Measurements from ENCODE around the gene RUNDC1. TPM values are rescaled to one million over a fixed set of nuclear protein-coding genes. Genes with fewer than 3 reads are reported as not detected.
A peak's percentile ranks its signal among the peaks of the same experiment; 100 is the strongest.
"Not testable (repeated sequence)": the region's sequence is repeated elsewhere in the genome, so short reads cannot be mapped to it uniquely, and the experiment has no call there.

Gene RUNDC1
- polyA plus RNA-seq (ENCODE audit: insufficient read length), result 8.1 TPM

- DNase-seq (ENCODE audit: low read depth), result no peak
These were observed at the start of gene RUNDC1 for GRCh38 chr17:42980274-42980765. RUNDC1 (plus strand) TSS chr17:42980565; CDS start chr17:42980577, 12 bp downstream.

GRCh38 chr17:42937712-42938596 is 42.4 kb upstream of the RUNDC1 start:
- no peak for DNase-seq (ENCODE audit: low read depth)

- no peak for DNase-seq (ENCODE audit: low read depth)
These were observed 36.2 kb upstream of the RUNDC1 start for GRCh38 chr17:42944211-42944610.

DNA sequence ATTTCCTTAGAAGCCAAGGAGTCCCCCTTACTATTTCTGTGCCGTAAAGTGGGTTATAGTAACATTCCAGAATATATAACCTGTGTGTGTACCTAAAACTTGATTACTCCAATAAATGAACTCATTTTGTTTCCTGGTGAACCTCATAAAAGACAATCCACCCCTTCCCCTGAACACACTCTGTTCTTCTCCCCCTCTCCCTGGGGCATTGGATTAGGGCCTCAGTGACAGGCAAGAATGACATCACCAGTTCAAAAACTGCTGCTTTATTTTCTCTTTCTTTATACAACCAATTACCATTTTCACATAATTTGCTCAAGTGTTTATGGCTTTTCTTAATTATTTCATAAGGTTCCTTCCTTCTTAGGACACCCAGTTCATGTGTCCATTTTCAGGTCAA is 33.6 kb upstream of the RUNDC1 start:
- no peak for DNase-seq (ENCODE audit: low read depth)

DNA sequence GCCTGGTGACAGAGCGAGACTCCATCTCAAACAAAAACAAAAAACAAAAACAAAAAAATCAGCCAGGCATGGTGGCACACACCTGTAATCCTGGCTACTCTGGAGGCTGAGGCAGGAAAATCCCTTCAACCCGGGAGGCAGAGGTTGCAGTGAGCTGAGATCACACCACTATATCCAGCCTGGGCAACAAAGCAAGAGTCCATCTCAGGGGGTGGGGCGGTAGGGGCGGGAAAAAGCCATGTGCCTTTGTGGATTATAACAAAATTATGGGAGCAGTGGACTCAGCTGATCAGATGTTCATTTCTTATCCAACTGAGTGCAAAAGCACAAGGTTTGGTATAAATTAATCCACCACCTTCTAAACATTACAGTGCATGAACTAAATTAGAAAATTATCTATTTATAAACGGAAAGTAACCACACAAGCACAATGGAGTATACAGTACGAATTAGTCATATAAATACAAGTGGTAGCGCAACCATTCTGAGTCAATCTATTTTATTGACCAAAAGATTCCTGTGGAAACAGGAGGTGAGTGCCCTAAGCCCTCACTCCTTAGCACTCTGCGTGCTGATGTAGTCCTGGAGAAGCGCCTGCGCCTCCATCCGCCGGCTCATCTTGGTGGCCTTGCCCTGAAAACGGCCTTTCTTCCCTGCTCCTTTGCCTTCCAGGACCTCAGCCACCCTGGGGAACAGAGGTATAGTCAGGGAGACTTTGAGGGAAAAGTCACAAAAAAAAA is 30.2 kb upstream of the RUNDC1 start:
- DNase-seq (ENCODE audit: low read depth), result no peak

- no peak for DNase-seq (ENCODE audit: low read depth)
These were observed 26.7 kb upstream of the RUNDC1 start for GRCh38 chr17:42953669-42954068.

- DNase-seq (ENCODE audit: low read depth), result peak; percentile 84
These were observed 16.0 kb upstream of the RUNDC1 start, which contains the start of gene AARSD1 for GRCh38 chr17:42964161-42964932. AARSD1 (minus strand) TSS chr17:42964454; CDS start chr17:42964440, 14 bp downstream.

- no peak for DNase-seq (ENCODE audit: low read depth)
These were observed 12.4 kb upstream of the RUNDC1 start for GRCh38 chr17:42967925-42968324.

DNA sequence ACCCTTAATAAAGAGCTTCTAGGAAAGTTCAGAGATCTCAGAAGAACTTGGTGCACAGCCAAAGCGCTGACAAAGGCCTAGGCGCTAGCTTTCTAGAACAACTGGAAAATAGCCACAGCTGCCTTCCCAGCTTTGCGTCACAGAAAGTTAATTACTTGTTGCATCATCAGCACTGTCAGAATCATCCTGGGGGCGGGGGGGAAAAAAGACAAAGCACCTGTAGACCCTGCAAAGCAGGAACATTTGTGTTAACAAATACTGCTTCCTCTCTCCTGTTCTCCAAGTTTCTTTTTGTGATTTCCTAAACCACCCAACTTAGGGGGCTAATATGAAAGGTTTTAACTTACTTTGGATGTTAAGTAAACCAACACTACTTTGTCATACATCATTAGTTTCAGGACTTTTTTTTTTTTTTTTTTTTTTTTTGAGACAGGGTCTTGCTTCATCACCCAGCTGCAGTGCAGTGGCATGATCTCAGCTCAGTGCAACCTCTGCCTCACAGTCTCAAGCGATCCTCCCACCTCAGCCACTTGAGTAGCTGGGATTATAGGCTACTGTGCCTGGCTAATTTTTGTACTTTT is 11.3 kb upstream of the RUNDC1 start:
- no peak for DNase-seq (ENCODE audit: low read depth)

- DNase-seq (ENCODE audit: low read depth), result no peak
These were observed 8.8 kb upstream of the RUNDC1 start for GRCh38 chr17:42971589-42971988.

DNA sequence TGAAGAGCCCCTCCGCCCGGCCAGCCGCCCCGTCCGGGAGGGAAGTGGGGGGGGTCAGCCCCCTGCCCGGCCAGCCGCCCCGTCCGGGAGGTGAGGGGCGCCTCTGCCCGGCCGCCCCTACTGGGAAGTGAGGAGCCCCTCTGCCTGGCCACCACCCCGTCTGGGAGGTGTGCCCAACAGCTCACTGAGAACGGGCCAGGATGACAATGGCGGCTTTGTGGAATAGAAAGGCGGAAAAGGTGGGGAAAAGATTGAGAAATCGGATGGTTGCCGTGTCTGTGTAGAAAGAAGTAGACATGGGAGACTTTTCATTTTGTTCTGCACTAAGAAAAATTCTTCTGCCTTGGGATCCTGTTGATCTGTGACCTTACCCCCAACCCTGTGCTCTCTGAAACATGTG is 7.0 kb upstream of the RUNDC1 start:
- not testable (repeated sequence) for DNase-seq (ENCODE audit: low read depth)

GRCh38 chr17:42975265-42975664 is 5.1 kb upstream of the RUNDC1 start:
- no peak for DNase-seq (ENCODE audit: low read depth)

DNA sequence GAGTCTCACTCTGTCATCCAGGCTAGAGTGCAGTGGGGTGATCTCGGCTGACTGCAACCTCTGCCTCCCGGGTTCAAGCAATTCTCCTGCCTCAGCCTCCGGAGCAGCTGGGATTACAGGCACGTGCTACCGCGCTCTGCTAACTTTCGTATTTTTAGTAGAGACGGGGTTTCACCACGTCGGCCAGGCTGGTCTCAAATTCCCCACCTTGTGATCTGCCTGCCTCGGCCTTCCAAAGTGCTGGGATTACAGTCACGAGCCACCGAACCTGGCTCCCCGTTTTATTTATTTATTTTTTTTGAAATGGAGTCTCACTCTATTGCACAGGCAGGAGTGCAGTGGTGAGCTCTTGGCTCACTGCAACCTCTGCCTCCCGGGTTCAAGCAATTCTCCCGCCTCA is 4.7 kb upstream of the RUNDC1 start:
- DNase-seq (ENCODE audit: low read depth), result not testable (repeated sequence)

GRCh38 chr17:42979511-42980273 is 673 bp upstream of the RUNDC1 start, which contains the start of gene PTGES3L:
PTGES3L (minus strand) TSS chr17:42980080; CDS start chr17:42980053, 27 bp downstream.
- no peak for DNase-seq (ENCODE audit: low read depth)

DNA sequence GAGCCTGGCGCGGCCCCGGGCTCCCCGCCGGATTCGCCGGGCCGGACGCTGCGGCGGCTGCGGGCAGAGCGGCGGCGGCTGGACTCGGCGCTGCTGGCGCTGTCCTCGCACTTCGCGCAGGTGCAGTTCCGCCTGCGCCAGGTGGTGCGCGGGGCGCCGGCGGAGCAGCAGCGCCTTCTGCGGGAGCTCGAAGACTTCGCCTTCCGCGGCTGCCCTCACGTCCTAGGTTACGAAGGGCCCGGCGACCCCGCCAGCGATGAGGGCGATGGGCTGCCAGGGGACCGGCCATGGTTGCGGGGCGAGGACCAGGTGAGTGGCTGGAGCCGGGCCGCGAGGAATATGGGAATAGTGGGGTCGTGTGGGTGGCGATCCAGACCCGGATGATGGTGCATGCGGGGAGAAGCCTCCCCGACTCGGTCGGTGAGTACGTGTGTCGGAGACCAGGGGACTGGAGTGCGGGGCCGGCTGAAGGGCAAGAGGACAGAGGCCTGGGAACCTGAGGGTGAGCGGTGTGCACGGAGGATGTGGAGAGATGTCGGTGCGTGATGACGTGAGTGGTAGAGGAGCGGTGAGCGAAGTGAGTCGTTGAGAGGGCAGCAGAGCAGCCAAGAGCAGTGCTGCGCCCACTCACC is 517 bp downstream of the RUNDC1 start:
- DNase-seq (ENCODE audit: low read depth), result no peak

DNA sequence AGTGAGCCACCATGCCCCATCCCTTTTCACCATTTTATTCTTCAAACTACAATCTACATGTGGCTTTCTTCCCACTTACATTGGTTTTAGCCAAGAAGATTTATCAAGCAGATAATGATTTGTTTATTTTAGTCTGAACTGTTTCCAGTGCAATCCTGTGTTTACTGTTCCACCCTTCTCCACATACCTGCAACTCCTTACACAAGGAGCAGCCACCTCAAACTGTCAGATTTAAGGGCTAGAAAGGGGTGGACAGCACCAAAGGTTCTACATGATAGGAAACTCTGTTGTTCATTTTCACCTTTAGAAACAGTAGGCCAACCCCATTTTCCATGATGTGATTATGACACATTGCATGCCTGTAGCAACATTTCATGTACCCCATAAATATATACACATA is 1.9 kb downstream of the RUNDC1 start:
- DNase-seq (ENCODE audit: low read depth), result no peak

GRCh38 chr17:42985225-42985624 is 4.9 kb downstream of the RUNDC1 start:
- DNase-seq (ENCODE audit: low read depth), result no peak

GRCh38 chr17:42989141-42989540 is 8.8 kb downstream of the RUNDC1 start:
- DNase-seq (ENCODE audit: low read depth), result no peak

GRCh38 chr17:42989726-42990652 is 9.6 kb downstream of the RUNDC1 start:
- DNase-seq (ENCODE audit: low read depth), result no peak

All from forelimb muscle (tissue), 1 donor.